ENCODE measurements around the gene SHC2. TPM values are rescaled to one million over a fixed set of nuclear protein-coding genes. Genes with fewer than 3 reads are reported as not detected.

SHC2 gene
- total RNA-seq, 1 experiment from 2014 or later = 6.7 TPM

- Histone ChIP-seq H3K36me3 (ENCODE audit: control insufficient read depth, insufficient read depth, low read length) (no peaks in the 10 kb centered on the region), H3K4me1 (ENCODE audit: control insufficient read depth, insufficient read depth, low read length) (peaks cover 3% of the 10 kb centered on the region; the same call in 1 of the 2 replicates), H3K4me3 (ENCODE audit: low read depth in 2 of 2, low read length in 2 of 2) (no peak overlapping the region), H3K9me3 (ENCODE audit: control insufficient read depth, insufficient read depth, low read depth, low read length) (no peaks in the 10 kb centered on the region), H3K27me3 (ENCODE audit: control insufficient read depth, insufficient read depth, low read length) (no peaks in the 10 kb centered on the region), H3K27ac (ENCODE audit: low read length) (no peak overlapping the region)
- no peak for ATAC-seq
- in situ Hi-C loops (cut with HindIII; ENCODE audit: low pct_unique_long_range_greater_than_20kb, low sequenced_read_pairs) (no loop called here), intact Hi-C loops (cut with micrococcal nuclease; ENCODE audit: unreplicated experiment) (no loop called here)
- ChIA-PET CTCF (no interaction called here), POLR2A (no interaction called here)
- TF ChIP-seq POLR2AphosphoS5 (IDR thresholded peaks at IDR 0.05; ENCODE audit: low read depth, low read length) (no peak), REST (IDR thresholded peaks at IDR 0.05; ENCODE audit: insufficient read depth in 1 of 2, low read depth in 2 of 2, low read length in 1 of 2) (no peak), SIN3A (IDR thresholded peaks at IDR 0.05; ENCODE audit: borderline replicate concordance, insufficient read depth, low read depth, low read length) (no peak), TCF7L2 (IDR thresholded peaks at IDR 0.05; ENCODE audit: low read depth, low read length) (no peak), CTCF (IDR thresholded peaks at IDR 0.05) (no peak)
- DNase-seq (ENCODE audit: low read depth, low spot score) = no peak
- BruUV-seq (replicated peaks) = no TSS peak
These were observed 40.8 kb upstream of the SHC2 start for GRCh38 chr19:501646-502045.

- no peak overlapping the region for H3K4me3 ChIP-seq (ENCODE audit: low read depth in 2 of 2, low read length in 2 of 2)
- DNase-seq (ENCODE audit: low read depth, low spot score) (no peak), ATAC-seq (no peak)
- H3K9me3 ChIP-seq (ENCODE audit: control insufficient read depth, insufficient read depth, low read depth, low read length) = no peaks in the 10 kb centered on the region
- no peak overlapping the region for H3K27ac ChIP-seq (ENCODE audit: low read length)
- intact Hi-C loops (cut with micrococcal nuclease; ENCODE audit: unreplicated experiment) (no loop called here), in situ Hi-C loops (cut with HindIII; ENCODE audit: low pct_unique_long_range_greater_than_20kb, low sequenced_read_pairs) (no loop called here)
- TF ChIP-seq TCF7L2 (IDR thresholded peaks at IDR 0.05; ENCODE audit: low read depth, low read length) = no peak
- TF ChIP-seq REST (IDR thresholded peaks at IDR 0.05; ENCODE audit: insufficient read depth in 1 of 2, low read depth in 2 of 2, low read length in 1 of 2) = no peak
- TF ChIP-seq POLR2AphosphoS5 (IDR thresholded peaks at IDR 0.05; ENCODE audit: low read depth, low read length) = no peak
- TF ChIP-seq SIN3A (IDR thresholded peaks at IDR 0.05; ENCODE audit: borderline replicate concordance, insufficient read depth, low read depth, low read length) = no peak
- TF ChIP-seq CTCF (IDR thresholded peaks at IDR 0.05) = no peak
- ChIA-PET CTCF (no interaction called here), POLR2A (no interaction called here)
- H3K36me3 ChIP-seq (ENCODE audit: control insufficient read depth, insufficient read depth, low read length) = no peaks in the 10 kb centered on the region
- H3K4me1 ChIP-seq (ENCODE audit: control insufficient read depth, insufficient read depth, low read length) = peaks cover 5% of the 10 kb centered on the region
- BruUV-seq (replicated peaks) = no TSS peak
- H3K27me3 ChIP-seq (ENCODE audit: control insufficient read depth, insufficient read depth, low read length) = no peaks in the 10 kb centered on the region
These were observed 38.3 kb upstream of the SHC2 start for GRCh38 chr19:498977-499623.
